Right lobe of liver (tissue), 6 donors: ENCODE measurements around the gene DNAH10. TPM values are rescaled to one million over a fixed set of nuclear protein-coding genes. Genes with fewer than 3 reads are reported as not detected.
"Not testable (repeated sequence)": the region's sequence is repeated elsewhere in the genome, so short reads cannot be mapped to it uniquely, and the experiment has no call there.

ENCODE experiments used
- ATAC-seq, 4 donors: fragments of 200-7000 bp; cut with Tn5 transposase; one replicate each; pipeline ENCODE4 v1.9.1; 2020; ENCODE audit warnings: mild to moderate bottlenecking in 4 of 4, moderate library complexity in 4 of 4
- DNase-seq, 3 donors: peaks; one replicate each; pipeline ENCODE4 v3.0.0-alpha.2; 2020
- H3K27ac ChIP-seq, 3 donors: fragments of 200-600 bp; one replicate each; pipeline ENCODE4 v1.8.0; 2022
- H3K27me3 ChIP-seq, 2 donors: fragments of 200-600 bp; one replicate each; pipeline ENCODE4 v1.8.0; 2022
- H3K36me3 ChIP-seq, 4 donors: fragments of 200-600 bp; sonication (generic) in 1 of 4; one replicate each; pipeline versions ENCODE4 v1.5.1 to v1.8.0; 2017 to 2022; ENCODE audit warnings: control low read depth in 1 of 4
- H3K4me1 ChIP-seq, 4 donors: fragments of 200-600 bp; sonication (generic) in 1 of 4; one replicate each; pipeline versions ENCODE4 v1.5.1 to v1.8.0; 2017 to 2022; ENCODE audit warnings: control low read depth in 1 of 4
- H3K4me3 ChIP-seq, 3 donors: fragments of 200-600 bp; one replicate each; pipeline ENCODE4 v1.8.0; 2022
- H3K9me3 ChIP-seq, 4 donors: fragments of 200-600 bp; sonication (generic) in 1 of 4; one replicate each; pipeline versions ENCODE4 v1.5.1 to v1.8.0; 2017 to 2022; ENCODE audit warnings: control low read depth in 1 of 4
- CTCF ChIP-seq, 4 donors: fragments of 200-600 bp in 3 of 4; fragments of 450-650 bp in 1 of 4; IDR thresholded peaks; one replicate each; pipeline versions ENCODE4 v1.5.1 to v1.8.0; 2016 to 2022; ENCODE audit warnings: antibody characterized with exemption in 4 of 4, mild to moderate bottlenecking in 2 of 4
- POLR2A ChIP-seq: fragments of 450-650 bp; IDR thresholded peaks from one replicate; pipeline ENCODE4 v1.6.1; 2017; ENCODE audit warnings: antibody characterized with exemption, mild to moderate bottlenecking
- WGBS: methylation state at CpG from one replicate; pipeline ENCODE4 v1.1.6; 2018; ENCODE audit warnings: low coverage, low lambda C conversion rate; ENCODE audit not compliant: insufficient coverage; ENCODE audit errors: missing lambda C conversion rate; 5-methylcytosine and 5-hydroxymethylcytosine counted together
- intact Hi-C, 2 donors: fragments of 100-400 bp; cut with DNase I; formaldehyde crosslinking; loops; one replicate each; pipeline versions ENCODE4 v1.11.2 to v1.14.1; 2022
- total RNA-seq, 6 experiments: library from RNA; depleted of rRNA in 2 of 6; stranded (reverse); fragments of >200 nt in 2 of 6; fragmentation: NEBNext Ultra II Directional in 3 of 6; extraction: Animal tissue kit (Norgen Biotek cat#: 25700) in 3 of 6; gene quantifications; one replicate each; pipeline versions ENCODE4 v1.1.0 to v1.2.4, GENCODE V29; 2016 to 2023
- donor health status: DM: no; HTN: yes; CAD: no.
- donor health status: DM: no; HTN: no; CAD: no.
- donor health status: DM: no; HTN: no; CAD: no.
- donor health status: DM: no; HTN: yes; CAD: no.
- donor health status: DM: no; HTN: yes; CAD: no.

The DNAH10 gene
- total RNA-seq, 6 experiments from 2014 or later = under 0.01 to 0.40 (median 0.16) TPM; not detected in 1

DNA sequence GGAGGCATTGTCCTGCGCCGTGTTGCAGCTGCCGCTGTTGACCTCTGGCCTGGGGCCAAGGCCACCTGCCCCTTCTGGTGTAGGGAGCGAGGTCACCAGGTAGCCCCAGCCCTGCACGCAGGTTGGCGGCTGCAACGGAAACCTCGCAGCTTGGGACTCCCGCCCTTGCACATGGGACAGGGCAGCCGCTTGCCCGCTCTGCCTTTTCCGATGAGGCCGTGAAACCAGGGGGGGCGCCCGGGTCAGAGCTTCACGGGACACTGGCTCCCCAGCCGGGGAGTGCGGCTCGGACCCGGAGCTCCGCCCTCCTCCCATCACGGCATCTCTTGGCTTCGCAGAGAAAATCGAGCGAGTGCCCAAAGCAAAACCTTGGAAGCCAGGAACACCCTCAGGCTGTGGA is 25.4 kb downstream of the DNAH10 start:
- DNase-seq = no peak
- no peak for TF ChIP-seq POLR2A
- Histone ChIP-seq H3K4me3 (no peak overlapping the region), H3K36me3 (no peaks in the 10 kb centered on the region), H3K27me3 (no peaks in the 10 kb centered on the region), H3K27ac (no peak overlapping the region), H3K9me3 (no peaks in the 10 kb centered on the region), H3K4me1 (no peaks in the 10 kb centered on the region)
- 84% methylated on average over 12 of the region's 25 CpGs for WGBS
- ATAC-seq = no peak
- intact Hi-C loops = no loop called here

DNA sequence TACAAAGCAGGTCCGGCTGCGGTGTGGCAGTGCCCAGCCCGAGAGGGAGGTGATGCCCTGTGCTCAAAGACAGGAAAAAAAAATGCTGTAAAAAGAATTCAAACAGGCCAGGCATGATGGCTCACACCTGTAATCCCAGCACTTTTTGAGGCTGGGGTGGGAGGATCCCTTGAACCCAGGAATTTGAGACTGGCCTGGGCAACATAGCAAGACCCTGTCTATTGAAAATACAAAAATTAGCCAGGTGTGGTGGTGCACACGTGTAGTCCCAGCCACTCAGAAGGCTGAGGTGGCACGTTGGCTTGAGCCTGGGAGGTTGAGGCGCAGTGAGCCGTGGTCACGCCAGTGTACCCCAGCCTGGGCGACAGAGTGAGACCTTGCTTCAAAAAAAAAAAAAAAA is 26.4 kb downstream of the DNAH10 start:
- 89% methylated on average over 8 of the region's 9 CpGs for WGBS
- intact Hi-C loops = no loop called here

GRCh38 chr12:123789422-123789821 is 27.3 kb downstream of the DNAH10 start:
- H3K4me3 ChIP-seq, H3K27ac ChIP-seq, H3K9me3 ChIP-seq, ATAC-seq, H3K4me1 ChIP-seq, H3K27me3 ChIP-seq, H3K36me3 ChIP-seq, intact Hi-C loops, DNase-seq: not testable (repeated sequence)
- WGBS = 62% methylated on average over 4 of the region's 8 CpGs

More for the DNA sequence above, 26.4 kb downstream of the DNAH10 start:
- H3K27me3 ChIP-seq = no peaks in the 10 kb centered on the region
- H3K4me1 ChIP-seq = no peaks in the 10 kb centered on the region
- H3K27ac ChIP-seq = no peak overlapping the region
- H3K4me3 ChIP-seq = no peak overlapping the region
- no peaks in the 10 kb centered on the region for H3K9me3 ChIP-seq
- H3K36me3 ChIP-seq = no peaks in the 10 kb centered on the region
- no peak for TF ChIP-seq POLR2A
- TF ChIP-seq CTCF (IDR thresholded peaks at IDR 0.05) = no peak
- DNase-seq (no peak), ATAC-seq (no peak)

GRCh38 chr12:123790905-123791467 is 28.9 kb downstream of the DNAH10 start:
- no peaks in the 10 kb centered on the region for H3K36me3 ChIP-seq
- TF ChIP-seq POLR2A (no peak), CTCF (IDR thresholded peaks at IDR 0.05) (no peak)
- no peaks in the 10 kb centered on the region for H3K4me1 ChIP-seq
- ATAC-seq = no peak
- H3K27me3 ChIP-seq = no peaks in the 10 kb centered on the region
- no peak overlapping the region for H3K27ac ChIP-seq
- no peaks in the 10 kb centered on the region for H3K9me3 ChIP-seq
- H3K4me3 ChIP-seq = no peak overlapping the region
- no peak for DNase-seq
- intact Hi-C loops = no loop called here
- 58% methylated on average over 4 of the region's 4 CpGs for WGBS

GRCh38 chr12:123794027-123794426 is 31.9 kb downstream of the DNAH10 start:
- Histone ChIP-seq H3K36me3 (no peaks in the 10 kb centered on the region), H3K4me3 (no peak overlapping the region), H3K4me1 (no peaks in the 10 kb centered on the region), H3K27ac (no peak overlapping the region), H3K9me3 (no peaks in the 10 kb centered on the region), H3K27me3 (no peaks in the 10 kb centered on the region)
- 68% methylated on average over 7 of the region's 7 CpGs for WGBS
- no peak for TF ChIP-seq CTCF (IDR thresholded peaks at IDR 0.05)
- TF ChIP-seq POLR2A = no peak
- no peak for DNase-seq
- no peak for ATAC-seq
- intact Hi-C loops = no loop called here

- no peaks in the 10 kb centered on the region for H3K9me3 ChIP-seq
- no peaks in the 10 kb centered on the region for H3K27me3 ChIP-seq
- no peak for ATAC-seq
- H3K4me1 ChIP-seq = no peaks in the 10 kb centered on the region
- no peaks in the 10 kb centered on the region for H3K36me3 ChIP-seq
- H3K27ac ChIP-seq = no peak overlapping the region
- DNase-seq = no peak
- no peak for TF ChIP-seq POLR2A
- TF ChIP-seq CTCF (IDR thresholded peaks at IDR 0.05) = no peak
- intact Hi-C loops = no loop called here
- no peak overlapping the region for H3K4me3 ChIP-seq
- 85% methylated on average over 2 of the region's 2 CpGs for WGBS
These were observed 36.4 kb downstream of the DNAH10 start for GRCh38 chr12:123798518-123798917.
